Measurements from ENCODE around the gene JAM2.
"Not testable (repeated sequence)": the region's sequence is repeated elsewhere in the genome, so short reads cannot be mapped to it uniquely, and the experiment has no call there.

DNA sequence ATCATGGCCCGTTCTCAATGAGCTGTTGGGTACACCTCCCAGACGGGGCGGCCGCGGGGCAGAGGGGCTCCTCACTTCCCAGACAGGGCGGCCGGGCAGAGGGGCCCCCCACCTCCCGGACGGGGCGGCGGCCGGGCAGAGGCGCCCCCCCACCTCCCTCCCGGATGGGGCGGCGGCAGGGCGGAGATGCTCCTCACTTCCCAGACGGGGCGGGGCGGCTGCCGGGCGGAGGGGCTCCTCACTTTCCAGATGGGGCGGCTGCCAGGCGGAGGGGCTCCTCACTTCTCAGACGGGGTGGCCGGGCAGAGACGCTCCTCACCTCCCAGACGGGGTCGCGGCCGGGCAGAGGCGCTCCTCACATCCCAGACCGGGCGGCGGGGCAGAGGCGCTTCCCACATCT lies 56.4 kb downstream of the JAM2 start:
- TF ChIP-seq, protein P1, sequence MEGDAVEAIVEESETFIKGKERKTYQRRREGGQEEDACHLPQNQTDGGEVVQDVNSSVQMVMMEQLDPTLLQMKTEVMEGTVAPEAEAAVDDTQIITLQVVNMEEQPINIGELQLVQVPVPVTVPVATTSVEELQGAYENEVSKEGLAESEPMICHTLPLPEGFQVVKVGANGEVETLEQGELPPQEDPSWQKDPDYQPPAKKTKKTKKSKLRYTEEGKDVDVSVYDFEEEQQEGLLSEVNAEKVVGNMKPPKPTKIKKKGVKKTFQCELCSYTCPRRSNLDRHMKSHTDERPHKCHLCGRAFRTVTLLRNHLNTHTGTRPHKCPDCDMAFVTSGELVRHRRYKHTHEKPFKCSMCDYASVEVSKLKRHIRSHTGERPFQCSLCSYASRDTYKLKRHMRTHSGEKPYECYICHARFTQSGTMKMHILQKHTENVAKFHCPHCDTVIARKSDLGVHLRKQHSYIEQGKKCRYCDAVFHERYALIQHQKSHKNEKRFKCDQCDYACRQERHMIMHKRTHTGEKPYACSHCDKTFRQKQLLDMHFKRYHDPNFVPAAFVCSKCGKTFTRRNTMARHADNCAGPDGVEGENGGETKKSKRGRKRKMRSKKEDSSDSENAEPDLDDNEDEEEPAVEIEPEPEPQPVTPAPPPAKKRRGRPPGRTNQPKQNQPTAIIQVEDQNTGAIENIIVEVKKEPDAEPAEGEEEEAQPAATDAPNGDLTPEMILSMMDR (conservative IDR thresholded peaks at IDR 0.05; ENCODE audit: low read depth, low read length): not testable (repeated sequence)
- TF ChIP-seq EZH2 (IDR thresholded peaks at IDR 0.05; ENCODE audit: borderline replicate concordance, low read depth, low read length, poor library complexity, severe bottlenecking): not testable (repeated sequence)

Measured in A673 (cell line).